DOHH2 (cell line): ENCODE measurements around the gene CBFA2T2.

Experiments
- H3F3A ChIP-seq: fragments of 200-600 bp; sonication (generic), shearing (Covaris generic); 2 replicates; pipeline ENCODE4 v1.6.0; 2016; ENCODE audit warnings: antibody characterized with exemption, mild to moderate bottlenecking; ENCODE audit not compliant: control insufficient read depth, insufficient read depth
- H3K27ac ChIP-seq: fragments of 200-600 bp; sonication (generic); 2 replicates; pipeline ENCODE4 v1.5.1; 2014; ENCODE audit warnings: low read depth, mild to moderate bottlenecking, low read length, moderate library complexity
- H3K27me3 ChIP-seq: fragments of 200-600 bp; sonication (generic); 2 replicates; pipeline ENCODE4 v1.6.1; 2014; ENCODE audit warnings: mild to moderate bottlenecking, low read length, mixed read lengths; ENCODE audit not compliant: control insufficient read depth
- H3K36me3 ChIP-seq: fragments of 200-600 bp; sonication (generic); 2 replicates; pipeline ENCODE4 v1.6.1; 2014; ENCODE audit warnings: mild to moderate bottlenecking, low read length, moderate library complexity, mixed read lengths; ENCODE audit not compliant: control insufficient read depth
- H3K4me1 ChIP-seq: fragments of 200-600 bp; sonication (generic); 2 replicates; pipeline ENCODE4 v1.6.1; 2014; ENCODE audit warnings: mild to moderate bottlenecking, low read length, mixed read lengths; ENCODE audit not compliant: control insufficient read depth
- H3K4me2 ChIP-seq: fragments of 200-600 bp; sonication (generic); 2 replicates; pipeline ENCODE4 v1.6.0; 2014; ENCODE audit warnings: mild to moderate bottlenecking, low read length, moderate library complexity
- H3K4me3 ChIP-seq: fragments of 200-600 bp; sonication (generic); 2 replicates; pipeline ENCODE4 v1.5.1; 2014; ENCODE audit warnings: mild to moderate bottlenecking, low read length, mixed read lengths
- H3K79me2 ChIP-seq: fragments of 200-600 bp; sonication (generic); 2 replicates; pipeline ENCODE4 v1.6.1; 2014; ENCODE audit warnings: mild to moderate bottlenecking, low read length, mixed read lengths; ENCODE audit not compliant: control insufficient read depth
- H3K9me2 ChIP-seq: fragments of 200-600 bp; sonication (generic); replicated peaks from 2 replicates; pipeline ENCODE4 v1.6.1; 2014; ENCODE audit warnings: mild to moderate bottlenecking, low read length, mixed read lengths; ENCODE audit not compliant: control insufficient read depth
- H3K9me3 ChIP-seq: fragments of 200-600 bp; sonication (generic); 2 replicates; pipeline ENCODE4 v1.6.1; 2014; ENCODE audit warnings: antibody characterized with exemption, low read length, mixed read lengths; ENCODE audit not compliant: control insufficient read depth, insufficient read depth
- H4K20me1 ChIP-seq: fragments of 200-600 bp; sonication (generic); 2 replicates; pipeline ENCODE4 v1.6.0; 2014; ENCODE audit warnings: low read depth, mild to moderate bottlenecking, antibody characterized with exemption, low read length, moderate library complexity; ENCODE audit not compliant: control insufficient read depth, insufficient read depth
- EZH2phosphoT487 ChIP-seq: fragments of 200-600 bp; sonication (generic); IDR thresholded peaks from 2 replicates; pipeline ENCODE4 v1.6.1; 2017; ENCODE audit warnings: borderline replicate concordance, mild to moderate bottlenecking, antibody characterized with exemption, low read length, moderate library complexity, mixed read lengths
- TF ChIP-seq, protein P1 (sequence below): fragments of 200-600 bp; sonication (generic); IDR thresholded peaks from one replicate; pipeline ENCODE4 v1.5.1; 2014; ENCODE audit warnings: antibody characterized with exemption, mild to moderate bottlenecking, low read depth, low read length; ENCODE audit not compliant: poor library complexity, severe bottlenecking

CBFA2T2 gene

GRCh38 chr20:33656783-33657703, 167.1 kb downstream of the CBFA2T2 start:
- Histone ChIP-seq H3F3A (no peaks in the 10 kb centered on the region; the same call in 1 of the 2 replicates), H3K4me3 (no peak overlapping the region), H3K79me2 (no peaks in the 10 kb centered on the region), H3K27ac (no peak overlapping the region), H3K9me2 (no peaks in the 10 kb centered on the region), H3K36me3 (no peaks in the 10 kb centered on the region; the same call in 1 of the 2 replicates), H3K9me3 (no peaks in the 10 kb centered on the region), H3K4me2 (no peak overlapping the region), H3K4me1 (no peaks in the 10 kb centered on the region), H3K27me3 (peaks cover 3% of the 10 kb centered on the region; the same call in 1 of the 2 replicates), H4K20me1 (no peaks in the 10 kb centered on the region)
- no peak for TF ChIP-seq EZH2phosphoT487
- TF ChIP-seq, protein P1, sequence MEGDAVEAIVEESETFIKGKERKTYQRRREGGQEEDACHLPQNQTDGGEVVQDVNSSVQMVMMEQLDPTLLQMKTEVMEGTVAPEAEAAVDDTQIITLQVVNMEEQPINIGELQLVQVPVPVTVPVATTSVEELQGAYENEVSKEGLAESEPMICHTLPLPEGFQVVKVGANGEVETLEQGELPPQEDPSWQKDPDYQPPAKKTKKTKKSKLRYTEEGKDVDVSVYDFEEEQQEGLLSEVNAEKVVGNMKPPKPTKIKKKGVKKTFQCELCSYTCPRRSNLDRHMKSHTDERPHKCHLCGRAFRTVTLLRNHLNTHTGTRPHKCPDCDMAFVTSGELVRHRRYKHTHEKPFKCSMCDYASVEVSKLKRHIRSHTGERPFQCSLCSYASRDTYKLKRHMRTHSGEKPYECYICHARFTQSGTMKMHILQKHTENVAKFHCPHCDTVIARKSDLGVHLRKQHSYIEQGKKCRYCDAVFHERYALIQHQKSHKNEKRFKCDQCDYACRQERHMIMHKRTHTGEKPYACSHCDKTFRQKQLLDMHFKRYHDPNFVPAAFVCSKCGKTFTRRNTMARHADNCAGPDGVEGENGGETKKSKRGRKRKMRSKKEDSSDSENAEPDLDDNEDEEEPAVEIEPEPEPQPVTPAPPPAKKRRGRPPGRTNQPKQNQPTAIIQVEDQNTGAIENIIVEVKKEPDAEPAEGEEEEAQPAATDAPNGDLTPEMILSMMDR: no peak

DNA sequence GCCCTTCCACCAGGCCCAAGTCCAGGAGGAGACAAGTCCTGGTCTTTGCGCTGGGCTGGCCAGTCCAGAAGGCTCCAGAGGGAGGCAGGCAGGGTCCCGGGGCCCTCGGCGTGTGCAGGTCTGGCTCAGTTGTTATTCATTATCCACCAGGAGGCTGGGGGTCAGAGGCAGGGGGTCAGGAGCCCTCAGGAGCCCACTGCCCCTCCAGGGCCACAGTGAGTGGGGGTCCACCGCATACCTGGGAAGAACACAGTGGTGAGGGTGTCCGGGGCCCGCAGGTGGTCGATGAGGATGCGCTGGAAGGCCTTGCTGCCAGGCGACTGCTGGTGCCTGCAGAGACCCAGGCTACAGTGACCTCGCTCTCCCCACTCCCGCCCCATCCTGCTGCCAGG, 167.8 kb downstream of the CBFA2T2 start:
- H3F3A ChIP-seq: no peaks in the 10 kb centered on the region; the same call in 1 of the 2 replicates
- H3K4me1 ChIP-seq: peaks cover 3% of the 10 kb centered on the region
- no peak overlapping the region for H3K4me3 ChIP-seq
- H3K9me2 ChIP-seq: no peaks in the 10 kb centered on the region
- no peak overlapping the region for H3K27ac ChIP-seq
- no peaks in the 10 kb centered on the region for H3K79me2 ChIP-seq
- no peak overlapping the region for H3K4me2 ChIP-seq
- H3K27me3 ChIP-seq: peaks cover 3% of the 10 kb centered on the region; the same call in 1 of the 2 replicates
- no peaks in the 10 kb centered on the region; the same call in 1 of the 2 replicates for H3K36me3 ChIP-seq
- no peaks in the 10 kb centered on the region for H3K9me3 ChIP-seq
- no peak for TF ChIP-seq EZH2phosphoT487
- TF ChIP-seq, protein P1: no peak
- no peaks in the 10 kb centered on the region for H4K20me1 ChIP-seq

- Histone ChIP-seq H3K4me2 (no peak overlapping the region), H3K4me3 (no peak overlapping the region), H4K20me1 (no peaks in the 10 kb centered on the region), H3K79me2 (no peaks in the 10 kb centered on the region), H3K27ac (no peak overlapping the region), H3K9me3 (no peaks in the 10 kb centered on the region), H3K36me3 (no peaks in the 10 kb centered on the region; the same call in 1 of the 2 replicates), H3K4me1 (peaks cover 10% of the 10 kb centered on the region), H3K9me2 (no peaks in the 10 kb centered on the region), H3F3A (no peaks in the 10 kb centered on the region; the same call in 1 of the 2 replicates), H3K27me3 (no peaks in the 10 kb centered on the region)
- no peak for TF ChIP-seq EZH2phosphoT487
- TF ChIP-seq, protein P1: no peak
Measured at GRCh38 chr20:33658510-33658909, 168.6 kb downstream of the CBFA2T2 start.
